ENCODE results near the gene WNT7A. TPM values are rescaled to one million over a fixed set of nuclear protein-coding genes. Genes with fewer than 3 reads are reported as not detected.

WNT7A gene
- total RNA-seq, 1 experiment from 2014 or later: not detected

GRCh38 chr3:13827699-13828098 is 52.2 kb downstream of the WNT7A start:
- no peak for DNase-seq (ENCODE audit: low spot score)

GRCh38 chr3:13827256-13827655 is 52.6 kb downstream of the WNT7A start:
- DNase-seq (ENCODE audit: low spot score): no peak

GRCh38 chr3:13826672-13827071 is 53.2 kb downstream of the WNT7A start:
- DNase-seq (ENCODE audit: low spot score): no peak

GRCh38 chr3:13825821-13826220 is 54.0 kb downstream of the WNT7A start:
- no peak for DNase-seq (ENCODE audit: low spot score)

GRCh38 chr3:13825311-13825579 is 54.6 kb downstream of the WNT7A start:
- DNase-seq (ENCODE audit: low spot score): no peak

- DNase-seq (ENCODE audit: low spot score): no peak
Measured at GRCh38 chr3:13824521-13825310, 55.2 kb downstream of the WNT7A start.

GRCh38 chr3:13823692-13824091 is 56.2 kb downstream of the WNT7A start:
- DNase-seq (ENCODE audit: low spot score): no peak

- DNase-seq (ENCODE audit: low spot score): no peak
Measured at GRCh38 chr3:13822871-13823585, 56.8 kb downstream of the WNT7A start.

GRCh38 chr3:13822042-13822441 is 57.8 kb downstream of the WNT7A start:
- DNase-seq (ENCODE audit: low spot score): no peak

- DNase-seq (ENCODE audit: low spot score): no peak
Measured at GRCh38 chr3:13821126-13821525, 58.7 kb downstream of the WNT7A start.

- no peak for DNase-seq (ENCODE audit: low spot score)
Measured at GRCh38 chr3:13818919-13819318, 61.0 kb downstream of the WNT7A start.

- no peak for DNase-seq (ENCODE audit: low spot score)
Measured at GRCh38 chr3:13815088-13815683, 64.7 kb downstream of the WNT7A start.

GRCh38 chr3:13812034-13812471 is 67.8 kb downstream of the WNT7A start:
- no peak for DNase-seq (ENCODE audit: low spot score)

- no peak for DNase-seq (ENCODE audit: low spot score)
Measured at GRCh38 chr3:13811614-13812013, 68.3 kb downstream of the WNT7A start.

- DNase-seq (ENCODE audit: low spot score): no peak
Measured at GRCh38 chr3:13808550-13808949, 71.3 kb downstream of the WNT7A start.

GRCh38 chr3:13801361-13802204 is 78.3 kb downstream of the WNT7A start:
- no peak for DNase-seq (ENCODE audit: low spot score)

- DNase-seq (ENCODE audit: low spot score): no peak
Measured at GRCh38 chr3:13800064-13800463, 79.8 kb downstream of the WNT7A start.

GRCh38 chr3:13798401-13798800 is 81.5 kb downstream of the WNT7A start:
- no peak for DNase-seq (ENCODE audit: low spot score)

- DNase-seq (ENCODE audit: low spot score): no peak
Measured at GRCh38 chr3:13796701-13797460, 83.0 kb downstream of the WNT7A start.

- no peak for DNase-seq (ENCODE audit: low spot score)
Measured at GRCh38 chr3:13795816-13796215, 84.1 kb downstream of the WNT7A start.

GRCh38 chr3:13794322-13794721 is 85.5 kb downstream of the WNT7A start:
- no peak for DNase-seq (ENCODE audit: low spot score)
